Smooth muscle cell of the pulmonary artery (primary cell): ENCODE data around the gene NXNL1. TPM values are rescaled to one million over a fixed set of nuclear protein-coding genes. Genes with fewer than 3 reads are reported as not detected.

Experiments
- total RNA-seq: library from RNA; depleted of rRNA; stranded (reverse); fragments of >200 nt; gene quantifications from 2 replicates; pipeline ENCODE4 v1.2.3, GENCODE V29; 2014

NXNL1 gene
- total RNA-seq, result not detected in 2 replicates

GRCh38 chr19:17460372-17461230, at the start of gene NXNL1:
Gene NXNL1, minus strand, starts transcription at chr19:17460926. Its CDS starts 57 bp downstream, at chr19:17460869.

GRCh38 chr19:17470068-17470841, 9.5 kb upstream of the NXNL1 start, which contains the start of gene SLC27A1:
Gene SLC27A1, plus strand, starts transcription at chr19:17470524. Its CDS starts 17 bp downstream, at chr19:17470541.

GRCh38 chr19:17448131-17448967, 12.4 kb downstream of the NXNL1 start, which contains the start of gene TMEM221:
Gene TMEM221, minus strand, starts transcription at chr19:17448668. Its CDS starts 206 bp downstream, at chr19:17448462.

GRCh38 chr19:17419621-17420474, 40.9 kb downstream of the NXNL1 start, which contains the start of gene MVB12A:
Gene MVB12A, plus strand, starts transcription at chr19:17420047. Its CDS starts 89 bp downstream, at chr19:17420136.

Other genes with a start within 250 kb of the NXNL1 start
- gene USE1, start 245.6 kb downstream of the NXNL1 start, total RNA-seq, result 14.5 and 17.8 TPM in 2 replicates
- 2.7 and 5.0 TPM in 2 replicates for gene OCEL1, start 234.7 kb downstream of the NXNL1 start, total RNA-seq
- gene NR2F6, start 215.0 kb downstream of the NXNL1 start, total RNA-seq, result 41.2 and 59.3 TPM in 2 replicates
- 0.07 TPM in 1 of 2 replicates, not detected in the other for gene USHBP1, start 196.2 kb downstream of the NXNL1 start, total RNA-seq
- 61.7 and 68.7 TPM in 2 replicates for gene BABAM1, start 193.5 kb downstream of the NXNL1 start, total RNA-seq
- 0.40 and 0.52 TPM in 2 replicates for gene ANKLE1, start 179.0 kb downstream of the NXNL1 start, total RNA-seq
- 13.8 and 14.9 TPM in 2 replicates for gene ABHD8, start 157.5 kb downstream of the NXNL1 start, total RNA-seq
- 31.6 and 31.7 TPM in 2 replicates for gene MRPL34, start 155.1 kb downstream of the NXNL1 start, total RNA-seq
- 29.8 and 36.2 TPM in 2 replicates for gene DDA1, start 151.4 kb downstream of the NXNL1 start, total RNA-seq
- 7.8 and 8.8 TPM in 2 replicates for gene ANO8, start 126.1 kb downstream of the NXNL1 start, total RNA-seq
- 12.6 and 19.0 TPM in 2 replicates for gene GTPBP3, start 123.4 kb downstream of the NXNL1 start, total RNA-seq
- gene PLVAP, start 83.6 kb downstream of the NXNL1 start, total RNA-seq, result 0.20 and 0.33 TPM in 2 replicates
- 0.26 TPM in 1 of 2 replicates, not detected in the other for gene CCDC194, start 66.7 kb downstream of the NXNL1 start, total RNA-seq
- gene BST2, start 55.3 kb downstream of the NXNL1 start, total RNA-seq, result 7.3 and 63.1 TPM in 2 replicates
- 30.5 and 36.6 TPM in 2 replicates for gene MVB12A, start 40.9 kb downstream of the NXNL1 start, total RNA-seq
- gene TMEM221, start 12.3 kb downstream of the NXNL1 start, total RNA-seq, result 0.20 and 0.23 TPM in 2 replicates
- gene SLC27A1, start 9.6 kb upstream of the NXNL1 start, total RNA-seq, result 36.1 and 44.5 TPM in 2 replicates
- 48.4 and 65.4 TPM in 2 replicates for gene PGLS, start 50.7 kb upstream of the NXNL1 start, total RNA-seq
- gene COLGALT1, start 94.7 kb upstream of the NXNL1 start, total RNA-seq, result 123 and 160 TPM in 2 replicates
- 5.4 and 6.5 TPM in 2 replicates for gene UNC13A, start 227.4 kb upstream of the NXNL1 start, total RNA-seq